Endothelial cell of umbilical vein (primary cell): ENCODE measurements around the gene OTOGL.

Source experiments
- EZH2 ChIP-seq: IDR thresholded peaks from 2 replicates; pipeline ENCODE4 v1.6.1; 2012; ENCODE audit warnings: borderline replicate concordance, low read depth, mild to moderate bottlenecking, moderate library complexity, low read length, inconsistent platforms; ENCODE audit not compliant: severe bottlenecking
- FOS ChIP-seq: IDR thresholded peaks from 2 replicates; pipeline ENCODE4 v1.6.1; 2011; ENCODE audit warnings: mild to moderate bottlenecking, low read length, moderate library complexity, borderline replicate concordance; ENCODE audit not compliant: insufficient read depth
- GATA2 ChIP-seq: IDR thresholded peaks from 2 replicates; pipeline ENCODE4 v1.7.0; 2011; ENCODE audit warnings: low read depth, mild to moderate bottlenecking, moderate library complexity, mixed read lengths, low read length; ENCODE audit not compliant: insufficient read length, insufficient read depth
- JUN ChIP-seq: IDR thresholded peaks from 2 replicates; pipeline ENCODE4 v1.6.1; 2011; ENCODE audit warnings: borderline replicate concordance, low read depth; ENCODE audit not compliant: insufficient read length, insufficient read depth
- MYC ChIP-seq: IDR thresholded peaks from one replicate; pipeline ENCODE4 v1.6.1; 2011; ENCODE audit warnings: mild to moderate bottlenecking, low read depth, low read length
- POLR2A ChIP-seq: IDR thresholded peaks from 2 replicates; pipeline ENCODE4 v1.6.1; 2012; ENCODE audit warnings: low read depth, mild to moderate bottlenecking, control low read depth, low read length
- POLR2AphosphoS5 ChIP-seq: IDR thresholded peaks from 2 replicates; pipeline ENCODE4 v1.6.1; 2012; ENCODE audit warnings: low read depth, mild to moderate bottlenecking, control low read depth, low read length, moderate library complexity; ENCODE audit not compliant: insufficient read depth
- TF ChIP-seq, protein P1 (sequence below), 2 donors: IDR thresholded peaks; 1 replicate in 1 of 2; 2 replicates in 1 of 2; pipeline ENCODE4 v1.5.1; 2011; ENCODE audit warnings: low read length in 2 of 2, mild to moderate bottlenecking in 2 of 2, moderate library complexity in 2 of 2, control low read depth in 1 of 2, inconsistent platforms in 1 of 2, low read depth in 1 of 2; ENCODE audit not compliant: insufficient read depth in 1 of 2; ENCODE audit errors: extremely low read depth in 1 of 2
- TF ChIP-seq, protein P2 (sequence below): IDR thresholded peaks from 2 replicates; pipeline ENCODE4 v1.6.1; 2011; ENCODE audit not compliant: insufficient read depth, insufficient read length

DNA sequence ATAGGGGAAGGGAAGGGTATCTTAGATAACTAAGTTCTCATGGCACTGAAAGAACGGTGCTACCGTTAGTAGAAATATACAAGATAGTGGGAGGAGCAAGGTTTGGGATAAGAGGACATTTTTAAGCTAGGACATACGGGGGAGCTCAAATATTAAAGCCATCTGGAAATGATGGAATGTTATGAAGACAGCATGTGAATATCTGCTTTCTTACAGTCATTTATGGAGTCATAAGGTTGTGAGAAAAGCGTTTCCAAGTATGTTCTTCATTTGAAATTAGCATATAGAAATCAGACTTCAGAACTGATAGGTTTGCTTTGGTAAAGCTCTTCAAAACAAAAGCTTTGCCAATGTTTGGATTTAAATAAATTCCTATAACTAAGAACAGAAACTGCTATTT is 62.3 kb downstream of the OTOGL start:
- no peak for TF ChIP-seq POLR2A
- TF ChIP-seq, protein P1, sequence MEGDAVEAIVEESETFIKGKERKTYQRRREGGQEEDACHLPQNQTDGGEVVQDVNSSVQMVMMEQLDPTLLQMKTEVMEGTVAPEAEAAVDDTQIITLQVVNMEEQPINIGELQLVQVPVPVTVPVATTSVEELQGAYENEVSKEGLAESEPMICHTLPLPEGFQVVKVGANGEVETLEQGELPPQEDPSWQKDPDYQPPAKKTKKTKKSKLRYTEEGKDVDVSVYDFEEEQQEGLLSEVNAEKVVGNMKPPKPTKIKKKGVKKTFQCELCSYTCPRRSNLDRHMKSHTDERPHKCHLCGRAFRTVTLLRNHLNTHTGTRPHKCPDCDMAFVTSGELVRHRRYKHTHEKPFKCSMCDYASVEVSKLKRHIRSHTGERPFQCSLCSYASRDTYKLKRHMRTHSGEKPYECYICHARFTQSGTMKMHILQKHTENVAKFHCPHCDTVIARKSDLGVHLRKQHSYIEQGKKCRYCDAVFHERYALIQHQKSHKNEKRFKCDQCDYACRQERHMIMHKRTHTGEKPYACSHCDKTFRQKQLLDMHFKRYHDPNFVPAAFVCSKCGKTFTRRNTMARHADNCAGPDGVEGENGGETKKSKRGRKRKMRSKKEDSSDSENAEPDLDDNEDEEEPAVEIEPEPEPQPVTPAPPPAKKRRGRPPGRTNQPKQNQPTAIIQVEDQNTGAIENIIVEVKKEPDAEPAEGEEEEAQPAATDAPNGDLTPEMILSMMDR (IDR thresholded peaks at IDR 0.05; ENCODE audit: extremely low read depth in 1 of 2, insufficient read depth in 1 of 2, low read depth in 1 of 2, low read length in 2 of 2) = no peak
- TF ChIP-seq, protein P2, sequence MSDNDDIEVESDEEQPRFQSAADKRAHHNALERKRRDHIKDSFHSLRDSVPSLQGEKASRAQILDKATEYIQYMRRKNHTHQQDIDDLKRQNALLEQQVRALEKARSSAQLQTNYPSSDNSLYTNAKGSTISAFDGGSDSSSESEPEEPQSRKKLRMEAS = no peak
- no peak for TF ChIP-seq JUN
- no peak for TF ChIP-seq POLR2AphosphoS5
- TF ChIP-seq EZH2 = no peak
- no peak for TF ChIP-seq MYC
- no peak for TF ChIP-seq GATA2
- no peak for TF ChIP-seq FOS
